Erythroblast (primary cell): ENCODE results near the gene DMD.

ENCODE experiments used
- GATA1 ChIP-seq: IDR thresholded peaks from 2 replicates; pipeline ENCODE4 v1.6.1; 2011; ENCODE audit warnings: low read depth, mild to moderate bottlenecking, control low read depth, low read length, moderate library complexity
- POLR2A ChIP-seq: IDR thresholded peaks from 2 replicates; pipeline ENCODE4 v1.6.1; 2011; ENCODE audit warnings: mild to moderate bottlenecking, low read length

DNA sequence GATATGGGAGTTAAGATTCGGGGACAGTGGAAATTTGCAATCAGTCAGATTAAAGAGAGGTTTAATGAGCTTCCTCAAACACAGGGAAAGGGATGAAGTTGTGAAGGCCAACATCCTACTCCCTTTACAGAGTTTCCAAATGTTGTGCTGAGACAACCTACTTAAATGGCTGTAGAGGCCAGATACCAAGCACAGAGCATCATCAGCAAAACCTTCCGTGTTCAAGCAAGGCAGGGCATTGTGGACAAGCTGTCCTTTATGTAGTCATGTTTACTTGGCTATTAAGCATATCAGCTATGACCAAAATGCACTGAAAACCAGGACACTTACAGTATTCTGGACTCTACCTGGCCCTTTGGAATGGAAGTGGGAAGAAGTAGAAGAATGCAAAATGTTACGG lies 197.3 kb downstream of the DMD start:
- TF ChIP-seq POLR2A (no peak), GATA1 (no peak)
